Heart right ventricle (tissue), 16 donors: ENCODE data around the gene KCNC2. TPM values are rescaled to one million over a fixed set of nuclear protein-coding genes. Genes with fewer than 3 reads are reported as not detected.

Source experiments
- ATAC-seq, 8 donors: fragments of 200-7000 bp; cut with Tn5 transposase; one replicate each; pipeline ENCODE4 v1.9.1; 2020; ENCODE audit warnings: mild to moderate bottlenecking in 8 of 8, moderate library complexity in 8 of 8, moderate number of reproducible peaks in 1 of 8
- DNase-seq, 2 donors: peaks; one replicate each; pipeline ENCODE4 v3.0.0-alpha.2; 2020
- H3K27ac ChIP-seq, 10 donors: fragments of 200-600 bp; sonication (generic) in 2 of 10; one replicate each; pipeline versions ENCODE4 v1.5.0 to v1.8.0; 2020 to 2022; ENCODE audit warnings: mild to moderate bottlenecking in 3 of 10
- H3K27me3 ChIP-seq, 7 donors: fragments of 200-600 bp; one replicate each; pipeline ENCODE4 v1.8.0; 2021 to 2022; ENCODE audit warnings: mild to moderate bottlenecking in 2 of 7
- H3K36me3 ChIP-seq, 9 donors: fragments of 200-600 bp; sonication (generic) in 1 of 9; one replicate each; pipeline versions ENCODE4 v1.5.0 to v1.8.0; 2020 to 2022; ENCODE audit warnings: mild to moderate bottlenecking in 2 of 9
- H3K4me1 ChIP-seq, 9 donors: fragments of 200-600 bp; sonication (generic) in 1 of 9; one replicate each; pipeline versions ENCODE4 v1.5.0 to v1.8.0; 2020 to 2022; ENCODE audit warnings: mild to moderate bottlenecking in 4 of 9
- H3K4me3 ChIP-seq, 10 donors: fragments of 200-600 bp; sonication (generic) in 2 of 10; one replicate each; pipeline versions ENCODE4 v1.5.0 to v1.8.0; 2020 to 2022; ENCODE audit warnings: mild to moderate bottlenecking in 7 of 10, moderate library complexity in 2 of 10
- H3K9me3 ChIP-seq, 11 donors: fragments of 200-600 bp in 10 of 11; sonication (generic) in 2 of 11; one replicate each; pipeline versions ENCODE4 v1.5.0 to v1.8.0; 2013 to 2022; ENCODE audit warnings: mild to moderate bottlenecking in 2 of 11, control low read depth in 1 of 11, moderate library complexity in 1 of 11
- CTCF ChIP-seq, 9 donors: fragments of 200-600 bp; sonication (generic) in 2 of 9; IDR thresholded peaks; one replicate each; pipeline versions ENCODE4 v1.5.0 to v1.8.0; 2021 to 2022; ENCODE audit warnings: antibody characterized with exemption in 9 of 9, mild to moderate bottlenecking in 5 of 9, moderate library complexity in 1 of 9
- WGBS, 2 donors: extraction: QIAGEN DNeasy Blood & Tissue Kit; methylation state at CpG; one replicate each; pipeline ENCODE4 v1.1.7; 2013; ENCODE audit warnings: inconsistent platforms in 1 of 2; 5-methylcytosine and 5-hydroxymethylcytosine counted together
- intact Hi-C, 10 donors: fragments of 100-400 bp; cut with DNase I; formaldehyde crosslinking; loops; one replicate each; pipeline versions ENCODE4 v1.11.1 to v1.14.2; 2022
- polyA plus RNA-seq, 2 donors: library from polyadenylated mRNA; stranded (reverse); fragments of 200-250 nt; gene quantifications; one replicate each; pipeline ENCODE4 v1.2.3, GENCODE V29; 2013
- total RNA-seq, 10 donors: library from RNA; stranded (reverse); fragmentation: NEBNext Ultra II Directional in 3 of 10; extraction: Animal tissue kit (Norgen Biotek cat#: 25700) in 3 of 10; gene quantifications; one replicate each; pipeline versions ENCODE4 v1.2.1 to v1.2.4, GENCODE V29; 2021 to 2023
- donor health status: Arrhythmogenic right ventricular cardiomyopathy.
- donor health status: ischemic (EF 13 %, LVEDD 7.1; RV severe dilation, severe dysfunction).
- donor health status: healthy with polysubstance abuse.
- donor health status: DM: no; HTN: yes; CAD: no.
- donor health status: DM: no; HTN: no; CAD: no.
- donor health status: ischemic (EF 25% LVEDD 6.9; RV normal size, moderate dysfunction).
- donor health status: ischemic (EF 25% LVEDD 5.7; RV mildly dilated, moderate dysfunction).
- donor health status: healthy.
- donor health status: DM: yes; HTN: yes; CAD: no.
- donor health status: Ischemic cardiomyopathy.
- donor health status: ischemic (EF 35%, LVEDD 5.7; RV mildly dilated, moderate dysfunction).
- donor health status: nonischemic (EF 11% LVEDD 7.7; RV severe dilation, severe dysfunction).
- donor health status: DM: yes; HTN: yes; CAD: no.
- donor health status: PGD.
- donor health status: ischemic (EF 29% LVEDD 5.4; RV normal size, mild dysfunction).
- donor health status: nonischemic (EF 23%, LVEDD 6.1; RV moderate dilation, normal function).

Gene KCNC2
- total and polyA plus RNA-seq, 12 donors = not detected

- intact Hi-C loops = no loop called here
- DNase-seq (no peak), ATAC-seq (no peak)
- Histone ChIP-seq H3K36me3 (no peaks in the 10 kb centered on the region), H3K27ac (no peak overlapping the region), H3K4me3 (no peak overlapping the region), H3K27me3 (no peaks in the 10 kb centered on the region), H3K4me1 (no peaks in the 10 kb centered on the region), H3K9me3 (peaks cover 0 to 34% (median 0%) of the 10 kb centered on the region in 11 donors)
- 33 to 76% methylated on average over 1 of the region's 1 CpG for WGBS, 2 donors
- TF ChIP-seq CTCF (IDR thresholded peaks at IDR 0.05) = no peak
Observed at GRCh38 chr12:75236206-75236605, 26.6 kb upstream of the KCNC2 start.

- ATAC-seq (no peak), DNase-seq (no peak)
- WGBS, 2 donors = 84 to 87% methylated on average over 1 of the region's 1 CpG
- intact Hi-C loops = no loop called here
- Histone ChIP-seq H3K4me1 (no peaks in the 10 kb centered on the region), H3K27ac (no peak overlapping the region), H3K9me3 (peaks cover 0 to 22% (median 0%) of the 10 kb centered on the region in 11 donors), H3K27me3 (no peaks in the 10 kb centered on the region), H3K4me3 (no peak overlapping the region), H3K36me3 (no peaks in the 10 kb centered on the region)
- no peak for TF ChIP-seq CTCF (IDR thresholded peaks at IDR 0.05)
Observed at GRCh38 chr12:75227132-75227531, 17.5 kb upstream of the KCNC2 start.

- Histone ChIP-seq H3K4me1 (peaks cover 0 to 4% (median 0%) of the 10 kb centered on the region in 9 donors), H3K27ac (no peak overlapping the region), H3K4me3 (no peak overlapping the region), H3K9me3 (no peaks in the 10 kb centered on the region), H3K27me3 (peaks cover 8 to 51% (median 33%) of the 10 kb centered on the region in 7 donors), H3K36me3 (no peaks in the 10 kb centered on the region)
- 44 to 45% methylated on average over 3 of the region's 3 CpGs for WGBS, 2 donors
- DNase-seq (no peak), ATAC-seq (no peak)
- intact Hi-C loops = no loop called here
- no peak for TF ChIP-seq CTCF (IDR thresholded peaks at IDR 0.05)
Observed at GRCh38 chr12:75212072-75212471, 2.4 kb upstream of the KCNC2 start.

- DNase-seq (no peak), ATAC-seq (peak in 1 of 8 donors; percentile 12)
- H3K27me3 ChIP-seq = peaks cover 8 to 70% (median 48%) of the 10 kb centered on the region in 7 donors
- H3K9me3 ChIP-seq = peaks cover 0 to 2% (median 0%) of the 10 kb centered on the region in 11 donors
- no peak overlapping the region for H3K27ac ChIP-seq
- TF ChIP-seq CTCF (IDR thresholded peaks at IDR 0.05) = no peak
- H3K4me1 ChIP-seq = peaks cover 0 to 4% (median 0%) of the 10 kb centered on the region in 9 donors
- H3K36me3 ChIP-seq = no peaks in the 10 kb centered on the region
- WGBS, 2 donors = 2% methylated on average over 50 of the region's 50 CpGs
- intact Hi-C loops = no loop called here
- H3K4me3 ChIP-seq = peak overlapping the region in 1 of 10 donors; percentile 19
Observed at GRCh38 chr12:75208856-75209811, 505 bp downstream of the KCNC2 start.
